HG03066 (cell line): ENCODE measurements around the gene IGLL1.
"Not testable (repeated sequence)": the region's sequence is repeated elsewhere in the genome, so short reads cannot be mapped to it uniquely, and the experiment has no call there.

ENCODE experiments used
- ATAC-seq: cut with Tn5 transposase; IDR thresholded peaks from one replicate; pipeline ENCODE4 v1.9.1; 2021; ENCODE audit warnings: low read depth; ENCODE audit not compliant: unreplicated experiment

The IGLL1 gene

DNA sequence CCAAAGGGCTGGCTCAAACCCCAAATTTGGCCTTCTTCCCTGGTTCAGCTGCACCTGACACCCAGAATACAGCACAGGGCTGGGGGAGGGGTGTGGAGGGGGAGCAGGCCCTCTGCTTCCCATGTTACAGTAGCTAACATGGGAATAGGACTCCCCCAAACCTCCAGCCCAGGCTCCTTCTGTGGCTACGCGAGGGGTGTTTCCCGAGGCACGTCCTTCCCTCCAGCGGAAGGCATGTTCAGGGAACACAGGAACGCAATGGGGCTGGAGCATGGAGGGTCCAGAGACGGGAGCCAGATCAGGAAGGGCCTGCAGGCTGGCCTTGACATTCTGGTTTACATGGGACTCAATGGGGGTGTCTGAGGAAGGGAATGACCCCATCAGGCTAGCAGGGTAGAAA is 11.8 kb upstream of the IGLL1 start:
- ATAC-seq = no peak

DNA sequence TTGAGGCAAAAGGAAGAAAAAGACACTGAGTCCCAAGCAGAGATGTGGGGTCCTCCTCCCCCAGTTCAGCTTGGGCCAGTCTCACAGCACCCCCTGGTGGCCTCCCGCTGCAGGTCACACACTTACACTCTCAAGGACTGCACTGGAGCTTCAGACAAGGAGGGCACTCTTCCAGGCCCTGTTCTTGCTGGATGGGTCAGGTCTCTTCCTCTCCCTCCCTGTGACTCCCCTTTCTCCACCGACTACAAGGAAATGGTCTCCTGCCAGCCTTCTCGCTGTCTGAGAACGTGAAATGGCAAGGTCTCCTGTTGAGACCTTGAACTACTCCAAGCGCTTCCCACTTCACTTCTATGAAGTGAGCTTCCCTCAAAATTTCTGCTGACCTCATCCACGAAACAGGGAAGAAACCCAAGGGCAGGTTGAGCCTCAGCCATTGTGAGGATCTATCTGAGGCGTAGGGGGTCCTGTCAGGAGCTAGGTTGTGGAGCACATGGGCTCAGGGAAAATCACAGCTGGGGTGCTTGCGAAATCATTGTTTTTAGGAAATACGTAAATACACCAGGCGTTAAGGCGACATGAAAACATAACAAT is 11.2 kb upstream of the IGLL1 start:
- ATAC-seq = no peak

DNA sequence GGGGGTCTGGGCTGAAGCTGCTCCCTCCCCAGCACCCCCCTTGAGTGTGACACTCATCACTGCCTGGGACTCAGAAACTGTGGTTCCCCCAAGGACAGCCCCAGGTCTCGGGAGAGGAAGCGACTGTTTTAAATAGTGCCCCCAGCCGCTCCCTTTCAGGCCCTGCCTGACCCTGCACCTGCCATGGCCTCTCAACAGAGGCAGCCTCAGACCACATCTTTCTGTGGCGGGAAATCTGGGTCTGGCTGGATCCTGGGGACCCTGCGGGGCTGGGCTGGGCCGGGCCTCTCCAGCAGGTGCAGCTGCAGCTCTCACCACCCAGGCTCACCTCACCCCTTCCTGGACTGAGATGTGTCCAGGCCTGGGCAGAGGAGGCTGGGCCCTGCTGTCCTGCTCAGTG is 3.7 kb upstream of the IGLL1 start:
- ATAC-seq = no peak

DNA sequence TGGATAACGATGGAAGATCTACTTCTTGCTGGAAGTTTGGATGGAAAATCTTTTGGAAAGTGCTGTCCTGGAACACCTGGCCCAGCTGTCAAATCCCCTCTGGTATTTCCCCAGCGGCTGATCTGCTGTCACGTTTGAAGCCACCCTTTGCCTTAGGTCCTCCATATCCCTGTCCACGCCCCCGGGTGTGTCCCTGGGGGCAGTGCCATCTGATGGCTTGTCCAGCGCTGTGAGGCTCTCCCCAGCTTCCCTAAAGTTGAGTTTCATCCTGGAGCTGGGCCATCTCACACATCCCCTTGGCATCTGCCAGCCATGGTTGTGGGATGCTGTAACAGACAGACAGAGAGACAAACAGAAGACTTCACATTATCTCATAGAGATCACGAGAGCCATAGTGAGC is 3.1 kb upstream of the IGLL1 start:
- ATAC-seq = no peak

DNA sequence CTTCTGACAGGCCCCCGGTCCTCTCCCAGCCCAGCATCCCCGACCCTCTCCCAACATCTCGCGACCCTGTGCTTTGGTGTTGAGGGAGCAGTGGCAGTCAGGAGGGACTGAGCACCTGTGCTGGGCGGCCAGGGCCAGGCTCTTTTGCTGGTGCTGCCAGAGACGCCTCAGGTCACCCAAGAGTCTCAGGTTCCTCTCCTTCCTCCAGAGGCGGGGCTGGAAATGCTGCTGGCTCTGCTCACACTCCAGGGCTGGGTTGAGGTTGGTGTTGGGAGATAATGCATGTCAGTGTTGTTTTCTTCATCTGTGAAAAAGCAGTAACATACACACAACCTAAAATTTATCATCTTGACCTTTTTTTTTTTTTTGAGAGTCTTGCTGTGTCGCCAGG is 1.2 kb upstream of the IGLL1 start:
- ATAC-seq = no peak

GRCh38 chr22:23580576-23581259 is 628 bp upstream of the IGLL1 start:
- ATAC-seq = no peak

GRCh38 chr22:23579280-23579679 is 810 bp downstream of the IGLL1 start:
- no peak for ATAC-seq

DNA sequence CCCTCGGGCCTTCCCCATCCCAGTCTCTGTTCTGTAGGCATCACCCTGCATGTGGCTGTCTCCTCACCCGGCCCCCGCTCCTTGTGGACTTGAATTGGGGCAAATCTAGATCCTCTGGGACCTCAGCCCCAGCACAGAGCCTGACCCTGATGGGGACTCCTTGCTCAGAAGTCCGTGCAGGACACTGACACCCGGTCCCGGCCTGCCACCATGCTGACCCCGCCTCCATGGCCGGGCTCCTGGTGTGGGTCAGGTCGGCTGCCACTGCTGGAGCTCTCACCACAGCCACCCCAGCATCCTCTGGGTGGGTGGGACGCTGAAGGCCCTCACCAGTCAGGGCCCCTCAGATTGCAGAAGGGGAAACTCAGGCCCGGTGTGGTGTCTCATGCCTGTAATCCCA is 1.8 kb downstream of the IGLL1 start:
- no peak for ATAC-seq

DNA sequence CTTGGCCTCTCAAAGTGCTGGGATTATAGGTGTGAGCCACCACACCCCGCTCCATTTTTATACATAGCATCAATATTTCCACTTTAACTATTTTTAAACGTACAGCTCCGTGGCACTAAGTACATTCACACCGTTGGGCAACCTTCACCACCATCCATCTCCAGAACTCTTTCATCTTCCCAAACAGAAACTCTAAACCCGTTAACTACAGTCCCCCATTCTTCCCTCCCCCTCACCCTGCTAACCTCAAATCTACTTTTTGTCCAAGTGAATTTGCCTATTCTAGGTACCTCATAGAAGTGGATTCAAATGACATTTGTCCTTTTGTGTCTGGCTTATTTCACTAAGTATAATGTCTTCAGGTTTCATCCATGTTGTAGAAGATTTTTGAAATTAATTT is 3.4 kb downstream of the IGLL1 start:
- no peak for ATAC-seq

DNA sequence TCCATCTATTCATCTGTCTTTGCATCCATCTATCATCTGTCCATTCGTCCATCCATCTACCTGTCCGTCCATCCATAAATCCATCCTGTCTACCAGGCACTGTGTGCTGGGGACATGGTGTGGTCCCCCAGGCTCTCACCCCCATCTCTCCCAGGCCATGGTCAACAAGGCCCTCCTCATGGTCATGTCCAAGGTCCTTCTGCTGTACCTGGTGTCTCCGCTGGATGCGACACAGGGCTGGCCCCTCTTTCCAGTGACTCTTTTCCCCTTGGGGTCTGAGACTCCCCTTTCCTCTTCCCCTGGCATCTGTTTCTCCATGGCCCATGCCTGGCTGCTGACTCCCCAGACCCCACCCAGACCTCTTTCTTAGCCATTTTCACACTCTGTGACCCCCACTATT is 4.5 kb downstream of the IGLL1 start:
- no peak for ATAC-seq

GRCh38 chr22:23574877-23575276 is 5.2 kb downstream of the IGLL1 start:
- no peak for ATAC-seq

GRCh38 chr22:23574371-23574811 is 5.7 kb downstream of the IGLL1 start:
- ATAC-seq = no peak

DNA sequence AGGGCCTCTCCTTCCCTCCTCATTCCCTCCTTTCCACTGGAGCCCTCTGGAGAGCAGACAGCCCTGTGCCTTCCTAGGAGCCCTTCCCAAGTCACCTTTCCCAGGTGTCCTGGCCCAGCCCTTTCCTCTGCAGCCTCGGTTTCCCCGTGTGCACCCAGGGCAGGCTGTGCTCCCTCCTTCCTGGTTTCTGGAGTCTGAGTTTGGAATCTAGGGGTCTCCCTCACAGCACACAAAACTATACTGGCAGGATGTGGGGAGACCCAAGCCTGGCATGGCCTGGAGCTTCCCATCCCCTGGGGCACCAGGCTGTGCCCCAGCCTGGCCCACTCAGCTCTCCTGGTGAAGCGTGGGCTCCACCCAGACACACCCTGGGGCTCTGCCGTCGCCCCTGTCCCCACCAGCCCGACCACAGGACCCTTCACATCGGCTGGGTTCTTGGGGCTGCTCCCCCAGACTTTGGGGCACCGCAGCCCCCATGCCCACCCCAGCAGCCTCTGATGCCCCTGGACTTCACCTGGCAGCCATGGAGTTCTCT is 6.3 kb downstream of the IGLL1 start:
- not testable (repeated sequence) for ATAC-seq

GRCh38 chr22:23573106-23573505 is 7.0 kb downstream of the IGLL1 start:
- ATAC-seq = not testable (repeated sequence)

GRCh38 chr22:23571486-23571885 is 8.6 kb downstream of the IGLL1 start:
- no peak for ATAC-seq

DNA sequence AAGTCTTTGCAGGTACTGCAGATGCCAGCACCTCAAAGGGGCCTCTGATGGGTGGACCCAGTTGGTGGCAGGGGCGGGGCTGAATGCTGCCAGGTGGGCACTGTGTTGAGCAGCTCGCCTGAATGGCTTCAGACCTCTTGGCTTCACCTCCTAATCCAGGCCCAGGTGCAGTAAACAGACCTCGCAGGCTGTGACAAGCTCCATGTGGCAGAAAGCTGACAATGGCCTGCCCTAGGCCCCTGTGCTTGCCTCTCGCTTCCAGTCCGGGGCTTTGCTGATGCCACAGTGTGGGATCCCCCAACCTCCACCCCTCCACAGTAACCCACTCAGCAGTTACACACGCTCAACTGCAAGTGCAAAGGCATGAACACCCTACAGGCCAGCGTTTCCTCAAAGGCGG is 9.4 kb downstream of the IGLL1 start:
- no peak for ATAC-seq

DNA sequence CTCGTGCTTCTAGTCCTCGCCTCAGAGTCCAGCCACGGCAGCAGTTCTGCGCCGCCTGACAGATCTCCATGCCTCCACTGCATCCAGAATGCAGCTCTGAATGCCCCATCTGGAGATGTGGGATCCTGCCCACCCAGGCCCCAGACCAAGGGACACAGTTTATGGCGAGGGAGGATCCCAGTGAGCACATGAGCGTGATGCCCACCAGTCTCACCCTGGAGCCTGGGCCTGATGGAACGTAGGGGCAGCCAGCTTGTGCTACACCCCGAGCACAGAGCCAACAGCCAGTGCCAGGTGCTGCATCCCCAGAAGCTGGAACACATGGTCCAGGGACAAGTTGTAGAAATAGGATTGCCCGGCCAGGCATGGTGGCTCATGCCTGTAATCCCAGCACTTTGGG is 10.4 kb downstream of the IGLL1 start:
- ATAC-seq = no peak

DNA sequence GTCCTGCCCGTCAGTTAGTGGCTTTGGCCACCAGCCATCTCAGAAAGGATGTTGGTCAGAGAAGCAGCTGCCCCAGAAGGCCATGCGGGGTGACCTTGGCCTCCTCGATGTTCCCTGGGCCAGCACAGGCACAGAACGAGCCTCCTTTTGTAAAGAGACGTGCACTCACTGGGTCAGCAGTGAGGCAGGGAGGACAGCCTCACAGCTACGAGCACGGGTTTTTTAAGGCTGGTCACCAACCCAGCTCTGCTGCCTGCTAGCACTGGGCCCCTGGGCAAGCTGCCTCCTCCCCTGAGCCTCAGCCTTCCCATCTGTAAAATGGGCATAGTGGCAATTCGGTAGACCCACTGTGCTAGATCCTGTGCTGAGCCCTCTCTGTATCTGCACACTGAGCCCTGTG is 10.8 kb downstream of the IGLL1 start:
- ATAC-seq = no peak

DNA sequence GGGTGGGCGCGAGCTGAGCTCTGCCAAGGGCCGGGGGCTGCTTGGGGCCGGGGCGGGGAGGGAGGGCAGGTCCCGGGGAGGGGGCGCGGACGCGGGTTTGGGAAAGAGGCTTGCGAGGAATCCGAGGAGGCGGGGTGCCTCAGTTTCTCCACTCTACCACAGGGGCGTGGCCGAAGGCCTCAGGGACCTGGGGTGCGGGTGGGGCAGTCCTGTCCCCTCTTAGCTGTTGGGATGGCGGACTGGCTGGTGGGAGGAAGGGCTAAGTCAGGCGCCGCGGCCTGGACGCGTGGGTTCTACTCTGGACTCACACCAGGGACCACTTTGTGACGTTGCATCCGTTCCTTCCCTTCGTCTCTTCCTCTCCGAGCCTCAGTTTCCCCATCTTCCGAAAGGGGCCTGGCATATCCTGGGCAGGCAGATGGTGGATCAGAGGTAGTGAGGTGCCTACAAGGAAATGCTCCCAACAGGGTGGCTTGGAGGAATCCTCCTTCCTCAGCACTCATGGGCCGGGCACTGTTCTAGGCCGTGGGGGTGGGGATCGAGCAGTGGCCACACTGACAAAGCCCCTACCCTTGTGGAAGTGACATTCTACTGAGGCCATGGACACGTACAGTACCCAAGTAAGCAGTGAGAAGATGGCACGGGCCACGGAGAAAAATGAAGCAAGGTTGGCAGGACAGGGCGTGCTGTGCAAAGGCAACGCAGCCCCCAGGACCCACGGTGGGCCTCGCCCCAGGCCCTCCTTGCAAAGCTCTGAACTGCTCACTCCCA is 13.2 kb downstream of the IGLL1 start:
- no peak for ATAC-seq

- no peak for ATAC-seq
These were observed 14.0 kb downstream of the IGLL1 start for GRCh38 chr22:23565915-23566704.
